GM12874 (cell line): ENCODE results near the gene RFNG.

Experiments used
- TF ChIP-seq, protein P1 (sequence below): IDR thresholded peaks from 2 replicates; pipeline ENCODE4 v1.5.1; 2011; ENCODE audit warnings: low read depth, mild to moderate bottlenecking, control low read depth, low read length, moderate library complexity; ENCODE audit not compliant: insufficient read depth

RFNG gene

DNA sequence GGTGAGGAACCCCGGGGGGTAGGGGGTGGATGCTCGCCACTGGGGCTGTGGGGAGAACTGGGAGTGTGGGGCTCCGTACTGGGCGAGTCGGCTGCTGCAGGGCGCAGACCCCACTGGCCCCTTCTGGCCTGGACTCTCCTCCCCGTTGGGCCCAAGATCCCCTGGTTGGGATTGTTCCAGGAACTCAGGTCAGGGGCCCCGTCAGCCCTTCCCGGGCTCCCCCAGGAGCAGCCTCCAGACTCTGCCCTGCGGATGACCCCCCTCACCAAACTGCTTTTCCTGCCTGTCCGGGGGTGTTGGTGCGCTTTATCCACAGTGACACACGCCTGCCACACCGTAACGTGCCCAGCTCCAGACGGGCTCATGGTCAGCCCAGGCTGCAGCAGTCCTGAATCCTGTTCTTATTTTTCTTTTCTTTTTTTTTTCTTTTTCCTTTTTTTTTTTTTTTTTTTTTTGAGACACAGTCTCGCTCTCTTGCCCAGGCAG is 50.0 kb downstream of the RFNG start:
- TF ChIP-seq, protein P1, sequence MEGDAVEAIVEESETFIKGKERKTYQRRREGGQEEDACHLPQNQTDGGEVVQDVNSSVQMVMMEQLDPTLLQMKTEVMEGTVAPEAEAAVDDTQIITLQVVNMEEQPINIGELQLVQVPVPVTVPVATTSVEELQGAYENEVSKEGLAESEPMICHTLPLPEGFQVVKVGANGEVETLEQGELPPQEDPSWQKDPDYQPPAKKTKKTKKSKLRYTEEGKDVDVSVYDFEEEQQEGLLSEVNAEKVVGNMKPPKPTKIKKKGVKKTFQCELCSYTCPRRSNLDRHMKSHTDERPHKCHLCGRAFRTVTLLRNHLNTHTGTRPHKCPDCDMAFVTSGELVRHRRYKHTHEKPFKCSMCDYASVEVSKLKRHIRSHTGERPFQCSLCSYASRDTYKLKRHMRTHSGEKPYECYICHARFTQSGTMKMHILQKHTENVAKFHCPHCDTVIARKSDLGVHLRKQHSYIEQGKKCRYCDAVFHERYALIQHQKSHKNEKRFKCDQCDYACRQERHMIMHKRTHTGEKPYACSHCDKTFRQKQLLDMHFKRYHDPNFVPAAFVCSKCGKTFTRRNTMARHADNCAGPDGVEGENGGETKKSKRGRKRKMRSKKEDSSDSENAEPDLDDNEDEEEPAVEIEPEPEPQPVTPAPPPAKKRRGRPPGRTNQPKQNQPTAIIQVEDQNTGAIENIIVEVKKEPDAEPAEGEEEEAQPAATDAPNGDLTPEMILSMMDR: no peak

DNA sequence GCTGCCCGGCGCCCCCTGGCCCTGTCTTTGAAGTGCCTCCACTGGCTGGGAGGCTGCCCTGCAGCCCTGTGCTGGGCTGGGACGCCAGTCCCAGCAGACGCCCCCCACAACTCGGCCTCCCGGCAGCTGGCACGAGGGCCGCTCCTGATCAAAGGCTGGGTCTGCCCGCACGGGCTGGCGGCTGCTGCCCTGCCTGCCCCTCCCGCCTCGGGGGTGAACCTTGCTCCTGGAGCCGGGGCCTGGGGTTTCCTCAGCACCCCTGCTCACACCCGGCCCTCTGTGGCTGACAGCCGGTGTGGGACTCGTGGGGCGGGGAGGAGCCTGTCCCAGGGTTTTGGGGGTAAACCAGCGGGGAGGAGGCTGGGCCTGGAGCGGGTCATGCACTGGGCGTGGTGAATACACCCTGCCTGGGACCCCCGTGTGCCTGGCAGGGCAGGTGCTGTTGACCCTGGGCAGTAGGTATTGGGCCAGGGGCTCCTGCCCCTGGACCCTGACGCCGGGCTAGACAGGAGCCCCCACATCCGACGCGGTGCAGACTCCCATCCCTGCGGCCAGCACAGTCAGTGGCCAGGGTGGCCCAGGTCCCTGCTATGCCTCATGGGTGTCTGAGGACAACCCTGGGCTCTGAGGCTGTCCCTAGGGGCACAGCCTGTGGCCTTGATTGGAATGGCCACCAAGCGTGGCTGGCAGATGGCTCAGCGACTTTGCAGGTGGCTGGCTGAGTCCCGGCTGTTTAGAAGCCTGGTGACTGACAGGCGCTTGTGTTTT is 50.6 kb downstream of the RFNG start:
- TF ChIP-seq, protein P1: no peak

DNA sequence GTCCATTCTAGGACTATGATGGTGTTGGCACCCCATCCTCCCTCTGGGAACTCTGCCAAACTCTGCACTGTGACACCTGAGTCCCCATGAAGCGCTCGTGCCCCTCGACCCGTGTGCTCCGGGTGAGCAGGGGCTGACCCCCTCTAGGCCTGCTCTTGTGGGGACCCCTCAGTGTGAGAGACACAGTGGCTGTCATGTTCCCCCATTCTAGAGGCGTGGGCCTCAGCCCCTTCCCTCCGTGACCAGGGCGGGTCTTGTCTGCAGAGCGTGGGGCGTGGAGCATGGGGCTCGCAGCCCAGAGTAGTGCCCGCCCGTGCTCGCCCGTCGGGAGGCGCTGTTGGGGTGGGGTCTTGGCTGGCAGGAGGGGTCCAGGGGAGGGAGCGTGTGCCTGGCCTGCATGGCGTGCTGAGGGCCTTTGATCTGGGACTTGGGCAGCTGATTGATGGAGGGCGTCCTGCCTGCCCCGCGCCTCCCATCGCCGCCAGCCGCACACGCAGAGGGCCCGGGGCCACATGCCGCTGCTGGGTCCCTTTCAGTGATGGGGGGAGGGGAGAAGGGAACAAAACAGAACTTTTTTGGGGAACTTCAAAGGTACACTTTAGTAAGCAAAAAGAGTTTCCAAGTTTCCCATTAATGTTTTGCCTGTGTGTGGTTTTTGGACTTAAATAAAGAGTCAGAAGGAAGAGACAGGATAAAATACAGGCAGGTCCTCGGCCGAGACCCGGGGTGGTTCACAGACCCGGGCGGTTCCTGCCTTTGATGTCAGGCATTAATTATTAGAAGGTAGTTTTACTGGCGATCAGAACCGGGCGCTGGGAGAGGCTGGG is 51.4 kb downstream of the RFNG start:
- TF ChIP-seq, protein P1: no peak

DNA sequence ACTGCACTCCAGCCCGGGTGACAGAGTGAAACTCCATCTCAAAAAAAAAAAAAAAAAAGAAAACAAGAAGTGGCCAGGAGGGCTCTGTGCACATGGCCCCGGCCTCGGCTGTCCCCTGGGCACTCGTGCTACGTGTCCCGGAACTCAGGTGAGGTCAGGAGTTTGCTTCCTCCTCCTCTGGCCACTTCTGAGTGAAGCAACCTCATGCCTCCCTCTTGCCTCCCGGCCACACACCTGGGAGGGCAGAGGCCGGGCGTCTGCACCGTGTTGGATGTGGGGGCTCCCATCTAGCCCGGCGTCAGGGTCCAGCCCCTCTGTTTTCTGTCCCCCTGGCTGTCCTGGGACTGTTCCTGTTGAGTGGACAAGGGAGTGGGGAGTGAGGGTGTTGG is 52.0 kb downstream of the RFNG start:
- TF ChIP-seq, protein P1: no peak

DNA sequence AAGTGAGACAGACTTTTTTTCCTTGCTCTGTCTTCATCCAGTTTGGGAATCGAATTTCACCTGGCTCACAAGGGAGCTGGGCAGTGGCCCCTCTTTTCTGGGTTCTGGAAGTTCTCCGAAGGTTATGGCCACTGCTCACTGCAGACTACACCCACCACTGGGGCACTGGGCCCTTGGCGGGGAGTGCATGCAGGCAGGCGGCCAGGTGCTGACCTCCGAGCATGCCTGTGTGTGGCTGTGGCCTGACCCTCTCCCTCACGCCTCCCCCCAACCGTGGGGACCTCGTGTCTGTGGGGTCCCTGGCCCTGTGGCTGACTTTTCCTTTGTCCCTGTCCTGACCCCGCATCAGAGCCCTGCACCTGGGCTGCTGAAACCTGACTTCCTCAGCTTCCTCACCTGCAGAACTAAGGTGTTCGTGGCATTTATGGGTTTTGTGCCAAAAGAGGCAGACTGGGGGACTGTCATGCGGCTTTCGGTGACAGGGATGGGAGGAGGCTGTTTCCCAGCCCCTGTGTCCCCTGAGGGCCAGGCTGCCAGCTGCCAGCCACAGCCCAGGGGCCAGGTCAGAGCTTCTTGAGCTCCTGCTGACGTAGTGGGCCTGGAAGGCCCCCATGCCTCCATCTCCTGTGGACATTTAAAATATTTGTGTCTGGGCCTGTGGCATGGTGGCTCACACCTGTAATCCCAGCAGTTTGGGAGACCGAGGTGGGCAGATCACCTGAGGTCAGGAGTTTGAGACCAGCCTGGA is 52.7 kb downstream of the RFNG start:
- TF ChIP-seq, protein P1: no peak

DNA sequence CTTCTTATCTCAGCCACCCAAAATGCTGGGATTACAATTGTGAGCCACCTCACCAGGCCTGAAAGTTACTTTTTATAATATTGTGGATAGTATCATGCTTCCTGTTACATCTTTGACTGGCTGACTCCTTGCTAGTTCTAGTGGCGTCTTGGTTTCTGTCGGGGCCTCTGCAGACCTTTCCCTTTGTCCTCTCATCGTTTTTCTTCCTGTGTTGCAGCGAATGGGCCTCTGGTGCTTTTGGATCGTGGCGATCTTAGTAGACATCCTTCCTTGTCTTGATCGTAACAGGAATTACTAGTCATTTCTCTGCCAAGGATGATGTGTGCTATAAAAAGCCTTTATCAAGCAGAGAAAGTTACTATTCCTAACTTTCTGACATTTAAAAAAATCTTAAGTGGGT is 53.4 kb downstream of the RFNG start:
- TF ChIP-seq, protein P1: no peak
